ENCODE data around the gene ARID4A.

- TF ChIP-seq MEIS2 (CRISPR knock-in tag; IDR thresholded peaks at IDR 0.05) (no peak), ZSCAN31 (CRISPR knock-in tag; IDR thresholded peaks at IDR 0.05; ENCODE audit: low read depth) (no peak), PAF1 (CRISPR knock-in tag; IDR thresholded peaks at IDR 0.05) (no peak)
Measured at GRCh38 chr14:58249611-58250010, 48.7 kb upstream of the ARID4A start.

Measured in HepG2 (cell line).